NCI-H748 treated with DMSO at 0.1 percent for 48 hours (cell line): ENCODE measurements around the gene RREB1.

Experiments
- DNase-seq: peaks from one replicate; lab custom pipeline; 2025; lab: John Stamatoyannopoulos, UW

RREB1 gene

DNA sequence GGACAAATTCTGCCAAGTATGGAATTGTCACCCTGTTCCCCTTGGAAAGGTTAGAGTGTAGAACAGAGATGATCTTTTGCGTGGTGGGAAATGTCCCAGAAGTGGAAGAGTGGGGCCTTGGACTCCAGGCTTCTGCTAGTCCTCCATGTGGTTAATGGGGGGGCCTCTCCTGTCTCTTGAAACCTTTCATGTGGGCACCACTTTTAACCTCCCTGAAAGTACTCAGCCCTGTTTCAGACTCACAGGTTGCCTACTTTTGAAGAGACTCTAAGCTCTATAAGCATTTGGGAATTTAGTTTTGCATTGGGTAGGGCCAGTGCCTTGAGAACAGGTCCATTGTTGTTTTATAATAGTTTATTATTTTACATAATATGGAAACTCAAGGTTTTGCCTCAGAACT lies 17.5 kb downstream of the RREB1 start:
- no peak for DNase-seq

DNA sequence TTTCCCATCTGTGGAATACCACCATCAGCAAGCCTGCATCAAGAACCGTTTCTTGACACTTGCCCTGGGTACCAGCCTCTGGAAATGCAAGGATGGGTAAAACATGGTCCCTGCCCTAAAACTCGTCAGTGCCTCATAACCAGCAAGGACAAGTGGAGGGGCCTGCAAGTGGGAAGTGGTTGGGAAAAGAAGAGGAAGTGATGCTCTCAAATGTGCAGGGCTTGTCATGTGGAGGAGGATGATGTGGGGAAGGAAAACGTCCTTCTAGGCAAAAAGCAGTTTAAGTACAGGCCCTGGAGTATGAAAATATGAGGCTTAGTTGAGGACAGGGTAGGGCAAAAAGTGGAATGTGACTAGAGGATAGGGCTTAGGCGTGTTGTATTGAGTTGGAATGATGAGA lies 19.0 kb downstream of the RREB1 start:
- no peak for DNase-seq

DNA sequence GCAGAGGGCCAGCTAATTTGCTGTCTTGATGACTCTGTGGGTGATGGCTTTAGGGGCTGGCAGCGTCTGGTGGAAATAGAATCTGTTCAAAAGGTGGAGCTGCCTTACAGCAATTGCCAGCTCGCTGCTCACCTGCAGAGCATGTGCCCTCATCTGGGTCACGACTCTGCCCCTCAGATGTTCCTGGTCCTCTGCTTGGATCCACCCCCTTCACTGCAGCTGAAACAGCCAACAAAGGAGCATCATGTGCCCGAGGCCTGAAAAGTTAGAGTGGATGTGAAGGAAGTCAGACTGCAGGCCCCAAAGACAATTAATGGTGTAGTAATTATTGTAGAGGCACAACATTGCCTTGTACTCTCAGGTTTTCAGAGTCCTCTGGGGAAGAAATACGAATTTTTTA lies 19.9 kb downstream of the RREB1 start:
- DNase-seq: no peak

DNA sequence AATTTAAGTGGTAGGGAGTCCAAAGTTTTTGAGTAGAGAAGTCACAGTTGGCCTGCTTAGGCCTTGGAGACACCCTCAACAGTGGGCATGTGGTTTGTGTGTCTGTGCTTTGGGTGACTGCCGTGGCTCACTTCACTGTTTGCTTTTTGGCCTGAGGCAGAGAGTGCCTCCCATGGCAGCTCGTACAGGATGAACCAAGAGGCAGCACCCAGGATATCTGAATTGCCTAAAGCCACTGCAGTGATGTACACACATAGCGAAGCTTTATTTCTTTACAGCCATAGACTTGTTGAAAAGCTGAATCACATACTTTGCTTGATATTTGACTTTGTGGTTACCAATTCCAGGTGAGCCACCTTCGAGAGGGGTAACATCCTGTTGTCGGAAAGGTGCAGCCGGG lies 21.6 kb downstream of the RREB1 start:
- no peak for DNase-seq

DNA sequence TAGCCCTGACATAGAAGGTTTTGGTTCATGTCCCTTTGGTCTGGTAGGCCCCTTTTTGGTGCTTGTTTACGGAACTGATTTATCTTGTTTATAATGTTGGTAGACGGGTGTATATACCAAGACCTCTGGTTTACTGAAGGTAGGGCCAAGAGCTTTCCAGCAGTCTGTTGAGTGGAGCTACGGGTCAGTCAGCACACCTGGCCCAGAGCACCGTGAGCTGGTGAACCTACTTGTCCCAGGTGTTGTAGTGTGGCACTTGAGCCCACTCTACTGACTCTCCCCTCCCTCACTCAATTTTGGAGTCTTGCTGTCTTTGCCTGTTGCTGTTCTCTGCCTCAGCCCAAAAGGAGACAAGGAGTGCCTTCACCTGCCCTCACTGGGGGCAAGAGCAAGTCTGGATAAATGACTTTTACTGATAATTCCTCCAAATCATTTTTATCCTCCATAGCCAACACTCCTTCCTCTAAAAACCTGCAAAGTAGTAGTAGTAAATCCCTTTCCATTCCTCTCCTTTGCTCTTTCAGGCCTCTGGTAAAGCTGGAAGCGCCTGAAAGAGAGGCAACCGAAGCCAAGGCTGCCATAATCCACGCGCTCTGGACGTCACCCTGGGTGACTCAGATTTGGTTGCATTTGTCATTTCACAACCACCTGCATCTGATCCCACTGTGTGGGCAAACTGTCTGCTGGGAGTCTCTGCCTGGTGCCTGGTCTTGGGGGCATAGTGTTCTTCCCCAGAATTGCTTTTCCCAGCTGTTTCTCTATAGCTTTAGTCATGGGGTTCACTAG lies 22.2 kb downstream of the RREB1 start:
- DNase-seq: no peak

DNA sequence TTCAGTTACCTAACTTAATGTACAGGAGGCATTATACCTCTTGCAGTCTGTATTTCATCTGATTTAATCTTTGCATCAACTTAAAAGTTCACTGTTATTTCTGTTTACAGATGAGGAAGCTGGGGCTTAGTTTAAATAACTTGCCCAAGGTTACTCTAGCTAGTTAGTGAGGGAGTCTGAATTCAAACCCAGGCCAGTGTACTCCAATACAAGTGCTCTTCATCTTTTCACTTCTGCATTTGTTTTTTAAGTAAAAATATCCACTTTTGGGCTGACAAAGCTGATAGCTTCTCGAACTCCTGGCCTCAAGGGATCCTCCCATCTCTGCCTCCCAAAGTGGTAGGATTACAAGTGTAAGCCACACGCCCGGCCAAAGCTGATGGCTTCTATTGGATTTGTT lies 23.6 kb downstream of the RREB1 start:
- no peak for DNase-seq

DNA sequence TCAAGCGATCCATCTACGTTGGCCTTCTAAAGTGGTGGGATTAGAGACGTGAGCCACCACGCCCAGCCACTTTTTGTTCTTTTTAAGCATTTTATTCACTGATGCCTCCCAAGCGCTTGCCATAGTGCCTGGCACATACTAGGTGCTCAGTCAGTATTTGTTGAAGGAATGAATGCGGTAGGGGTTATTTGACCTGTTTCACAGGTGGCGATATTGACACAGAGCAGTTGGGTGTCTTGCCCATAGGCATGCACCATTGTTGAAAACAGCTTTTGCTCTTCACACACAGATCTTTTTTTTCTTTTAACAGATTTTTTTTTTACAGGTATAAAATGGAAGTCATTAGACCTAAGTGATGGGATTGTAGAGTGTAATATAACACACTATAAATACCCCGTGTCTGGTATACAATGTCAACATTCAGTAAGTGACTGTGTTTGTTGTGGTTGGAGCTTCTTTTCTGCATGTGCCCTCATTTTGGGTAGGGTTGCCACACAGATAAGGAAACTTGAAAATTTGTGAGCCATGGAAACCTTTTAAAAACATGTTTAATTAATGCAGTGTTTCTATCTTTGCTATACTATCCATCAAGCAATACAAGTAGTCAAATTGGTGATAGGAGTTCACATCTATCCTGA lies 24.8 kb downstream of the RREB1 start:
- peak; percentile 23 for DNase-seq

DNA sequence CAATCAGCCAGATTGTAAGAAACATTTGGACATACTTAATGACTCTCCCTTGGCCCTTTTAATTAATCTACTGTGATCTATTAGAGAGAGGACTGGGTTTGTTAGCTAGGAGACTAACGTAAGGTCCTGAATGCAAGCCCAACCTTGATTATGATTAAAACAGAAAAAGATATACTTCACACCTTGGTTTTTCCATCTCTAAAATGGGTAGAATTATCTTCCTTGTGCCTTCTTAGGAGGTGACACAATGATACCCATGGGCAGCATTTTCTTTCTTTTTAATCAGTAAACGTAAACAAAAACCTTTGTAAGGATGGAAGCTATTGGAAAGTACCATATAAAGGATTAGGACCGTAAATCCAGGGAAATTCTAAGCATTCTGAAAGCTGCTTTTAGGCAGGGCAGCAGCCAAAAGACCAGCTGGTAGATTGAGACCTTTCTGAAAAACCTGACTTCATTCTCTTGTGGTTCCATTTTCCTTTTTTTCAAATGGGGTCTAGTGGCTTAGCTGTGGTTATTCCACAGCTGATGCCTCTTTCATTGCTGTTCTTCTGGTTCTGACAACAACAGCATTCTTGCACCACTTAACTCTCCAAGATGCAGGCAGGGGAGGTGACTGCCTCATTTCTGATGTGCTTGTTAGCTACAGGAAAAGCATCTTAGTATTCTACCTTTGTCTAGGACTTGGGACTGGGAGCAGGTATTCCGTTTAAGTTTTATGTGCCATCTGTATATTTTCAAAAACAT lies 27.4 kb downstream of the RREB1 start:
- DNase-seq: no peak

DNA sequence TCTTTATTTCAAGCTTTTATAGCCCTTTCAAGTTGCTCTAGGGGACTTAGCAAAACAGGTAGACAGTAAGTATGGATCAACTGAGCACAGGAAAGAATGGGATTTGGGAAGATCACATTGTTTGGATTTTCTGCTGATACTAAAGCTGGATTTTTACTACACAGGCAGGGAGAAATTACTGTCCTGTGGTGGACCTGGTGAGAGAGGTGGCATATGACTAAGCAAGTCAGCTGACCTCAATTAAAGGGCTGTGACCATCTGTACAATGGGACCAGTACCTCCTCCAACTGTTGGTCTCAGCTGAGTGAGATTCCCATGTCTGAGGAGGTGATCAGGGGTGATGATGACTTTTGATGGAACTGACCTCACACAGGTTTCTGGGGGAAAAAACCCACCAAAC lies 28.0 kb downstream of the RREB1 start:
- no peak for DNase-seq

DNA sequence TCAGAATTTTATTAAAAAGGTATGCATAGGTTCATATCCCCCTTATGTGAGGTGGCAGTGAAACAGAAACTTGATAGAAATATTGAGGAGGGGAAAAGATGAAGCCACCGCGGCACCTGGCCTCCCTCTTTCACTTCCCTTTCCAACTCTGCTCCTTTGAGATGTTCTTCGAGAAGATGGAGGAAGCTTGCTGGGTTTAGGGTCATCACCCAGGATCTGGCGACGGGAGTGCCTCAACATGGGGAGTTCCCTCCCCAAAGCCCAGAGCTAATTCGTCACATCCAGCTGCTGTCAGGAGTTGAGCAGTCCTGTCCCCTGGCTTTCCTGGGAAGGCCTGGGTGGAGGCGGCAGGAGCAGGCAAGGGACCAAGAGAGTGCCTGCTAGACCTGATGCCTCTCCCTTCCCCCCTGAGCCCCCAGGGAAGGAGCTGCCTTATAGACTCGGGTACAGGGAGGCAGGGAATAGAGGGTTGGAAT lies 29.1 kb downstream of the RREB1 start:
- DNase-seq: no peak

DNA sequence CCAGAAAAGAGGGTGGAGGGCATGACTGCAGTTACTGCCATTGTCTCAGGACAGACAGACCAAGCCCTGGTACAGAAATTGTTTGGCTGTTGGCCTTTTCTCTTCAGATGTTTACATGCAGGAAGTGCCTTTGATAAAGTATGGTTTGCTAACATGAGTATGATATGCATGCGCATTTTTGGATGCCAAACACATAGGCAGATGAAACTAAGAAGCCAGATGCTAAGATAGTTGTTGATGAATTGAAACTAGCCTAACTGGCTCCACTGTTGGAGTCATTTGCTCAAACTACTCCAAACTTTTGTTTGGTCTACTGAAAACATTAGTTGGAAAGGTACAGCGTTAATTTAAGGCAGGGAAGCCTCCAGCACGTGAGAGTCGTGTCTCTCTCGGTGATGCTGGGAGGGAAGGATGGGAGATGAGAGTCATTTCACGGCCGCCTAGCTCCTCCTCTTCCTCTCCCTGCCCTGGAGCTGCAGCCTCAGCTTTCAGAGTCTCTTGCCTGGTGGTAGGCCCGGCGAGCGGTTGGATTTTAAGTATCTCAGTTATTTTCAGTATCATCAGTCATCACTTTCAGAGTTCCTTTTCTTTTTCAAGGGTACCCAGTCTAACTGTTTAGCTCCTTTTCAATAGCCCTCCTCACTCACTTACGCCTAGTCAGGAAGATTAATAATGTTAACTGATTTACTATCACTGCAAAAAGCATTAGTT lies 29.7 kb downstream of the RREB1 start:
- no peak for DNase-seq

DNA sequence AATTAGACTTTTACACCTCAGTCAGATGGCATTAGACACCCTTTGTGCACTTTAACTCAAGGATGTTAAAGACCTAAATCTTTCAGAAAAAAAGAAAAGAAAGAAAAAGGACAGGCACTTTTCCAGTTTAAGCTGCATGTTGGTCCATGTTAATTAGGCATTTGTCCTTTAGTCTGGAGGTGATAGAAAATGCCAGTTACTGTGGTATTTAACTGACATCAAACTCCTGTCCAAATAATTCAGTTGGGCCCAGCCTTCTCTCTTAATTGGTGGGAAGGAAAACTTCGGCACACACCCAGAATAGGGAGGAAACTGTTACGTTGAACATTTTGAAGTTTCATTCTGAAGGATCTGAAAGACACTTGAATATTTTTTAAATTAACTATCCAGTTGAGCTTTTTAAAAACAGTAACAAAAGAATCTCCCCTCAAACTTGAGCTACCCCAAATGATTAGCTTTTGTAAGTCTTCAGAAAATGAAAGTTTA lies 30.3 kb downstream of the RREB1 start:
- no peak for DNase-seq

DNA sequence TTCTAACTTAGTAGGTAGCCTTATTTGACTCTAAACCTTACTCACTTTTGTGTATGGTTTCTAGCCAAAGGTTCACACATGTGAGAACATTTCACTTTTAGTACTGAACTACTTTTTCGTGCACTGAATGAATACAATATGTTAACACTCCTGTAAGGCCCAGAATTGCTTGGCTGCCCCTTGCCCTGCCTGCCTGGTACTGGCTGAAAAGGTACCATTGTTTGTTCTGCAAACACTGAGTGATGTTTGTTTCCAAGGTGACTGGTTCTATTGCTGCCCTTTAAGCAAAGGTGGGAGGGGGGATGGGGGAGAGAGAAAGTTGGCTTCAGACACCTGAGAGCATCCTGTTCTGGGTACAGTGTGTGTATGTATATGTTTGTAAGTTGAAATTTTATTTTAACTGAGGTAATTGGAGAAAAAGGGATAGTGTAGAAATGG lies 31.2 kb downstream of the RREB1 start:
- peak; percentile 97 for DNase-seq

DNA sequence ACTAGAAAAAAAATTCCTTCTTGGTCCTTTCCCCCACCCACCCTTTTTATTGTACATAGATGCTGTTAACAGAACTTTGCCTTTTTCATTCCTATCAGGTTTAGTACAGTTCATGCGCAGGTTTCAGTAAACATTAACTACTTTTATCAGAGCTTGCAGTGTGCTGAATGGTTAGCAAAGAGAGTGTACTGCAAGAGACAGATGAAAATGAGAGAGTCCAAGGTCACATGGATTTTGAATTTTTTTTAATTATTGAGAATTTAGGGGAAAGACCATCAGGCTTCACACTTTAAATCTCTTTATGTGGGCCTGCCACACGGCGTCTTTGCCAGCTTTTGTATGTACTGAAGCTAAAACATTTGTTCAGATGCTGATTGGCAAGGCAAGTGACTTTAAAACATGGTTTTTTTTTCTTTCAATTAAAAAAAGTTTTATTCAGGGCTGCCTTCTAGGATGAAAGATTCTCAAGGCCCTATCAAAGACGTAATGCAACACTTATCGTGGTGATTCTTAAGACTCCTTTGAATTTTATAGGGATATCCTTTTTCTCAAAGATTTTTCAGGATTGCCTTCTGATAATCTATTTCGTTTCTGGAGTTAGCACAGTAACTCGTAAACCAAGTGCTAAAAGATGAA lies 32.2 kb downstream of the RREB1 start:
- no peak for DNase-seq

DNA sequence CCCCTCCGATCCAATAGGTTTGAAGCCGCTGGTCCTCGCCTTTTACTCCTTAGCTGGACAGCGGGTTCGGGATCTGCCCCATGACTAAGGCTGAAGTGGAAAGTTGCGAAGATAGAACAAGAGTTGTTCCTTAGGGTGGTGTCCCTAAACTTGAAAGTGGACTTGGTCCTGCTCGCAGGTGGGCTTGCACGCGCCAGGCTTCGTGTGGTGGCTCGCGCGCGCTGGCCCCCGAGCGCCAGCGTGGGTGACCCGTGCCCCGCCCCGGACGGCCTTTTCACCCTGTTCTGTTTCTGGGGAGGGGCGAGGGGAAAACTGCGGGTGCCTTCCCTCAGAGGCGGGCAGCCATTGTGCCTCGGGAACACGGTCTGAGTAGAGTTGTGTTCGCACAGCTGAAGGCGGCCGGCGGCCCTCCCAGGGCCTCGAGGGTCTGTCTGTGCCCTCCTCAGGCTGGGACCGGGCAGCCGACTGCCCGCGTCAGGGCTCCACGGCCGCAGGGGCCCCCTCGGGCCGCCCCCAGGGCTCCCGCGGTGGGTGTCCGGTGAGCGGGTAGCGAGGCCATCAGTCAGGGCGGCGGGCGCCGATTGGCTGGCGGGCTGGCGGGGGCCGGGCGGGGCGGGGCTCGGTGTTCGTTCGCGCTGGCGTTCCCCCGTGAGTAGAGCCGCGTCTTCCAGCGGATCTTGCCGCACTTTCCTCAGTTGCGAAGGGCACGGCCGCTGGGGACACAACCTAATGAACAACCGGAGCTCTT lies 33.0 kb downstream of the RREB1 start:
- peak; percentile 69 for DNase-seq

DNA sequence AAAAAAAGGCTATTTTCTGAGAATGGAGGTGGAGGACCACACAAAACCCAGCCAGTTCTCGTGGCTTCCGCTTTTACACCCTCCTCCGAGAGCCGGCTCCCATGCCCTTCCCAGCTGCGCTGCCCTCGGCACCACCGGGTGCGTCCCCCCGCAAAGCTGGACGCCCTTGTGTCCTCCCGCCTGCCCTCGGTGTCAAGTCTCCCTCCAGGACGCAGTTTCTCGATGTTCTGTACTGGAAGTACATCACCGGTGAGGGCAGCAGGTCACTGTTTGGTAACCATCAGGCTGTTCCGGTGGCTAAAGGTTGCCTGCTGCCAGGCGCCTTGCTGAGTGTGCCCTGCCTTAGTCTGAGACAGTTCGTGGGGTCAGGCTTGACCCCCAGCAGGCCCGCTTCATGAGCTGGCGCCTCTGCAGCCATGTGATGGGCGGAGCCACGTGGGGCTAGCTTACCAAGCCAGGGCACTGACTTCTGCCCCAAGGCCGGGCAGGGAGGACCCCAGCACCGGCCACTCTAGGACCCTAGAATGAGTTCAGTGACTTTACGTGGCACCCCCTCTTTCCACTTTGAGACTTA lies 34.6 kb downstream of the RREB1 start:
- no peak for DNase-seq

DNA sequence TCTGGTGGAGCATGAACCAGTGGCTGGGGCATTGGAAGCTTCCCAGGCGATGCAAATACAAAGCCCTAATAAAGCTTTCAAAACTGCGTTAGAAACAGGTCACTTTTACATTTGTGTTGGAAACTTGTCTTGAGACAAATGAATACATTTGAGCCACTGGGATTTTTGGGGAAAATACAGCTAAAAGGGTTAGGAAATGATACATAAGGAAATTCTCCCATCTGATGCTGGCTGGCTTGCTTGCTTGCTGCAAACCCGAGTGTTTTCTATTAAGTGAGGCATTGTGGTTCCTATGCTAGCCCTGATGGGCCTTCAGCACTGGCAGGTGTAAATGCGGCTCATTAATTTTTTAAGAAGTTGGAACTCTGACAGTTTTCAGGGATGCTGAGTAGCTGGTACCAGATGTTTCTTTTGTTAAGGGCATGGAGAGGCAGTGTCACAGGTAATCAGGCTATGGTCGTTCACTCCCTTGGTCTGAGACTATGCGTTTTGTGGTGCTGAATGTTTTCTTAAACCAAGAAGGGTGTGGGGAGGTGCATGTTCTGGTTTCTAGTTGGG lies 35.2 kb downstream of the RREB1 start:
- DNase-seq: no peak

DNA sequence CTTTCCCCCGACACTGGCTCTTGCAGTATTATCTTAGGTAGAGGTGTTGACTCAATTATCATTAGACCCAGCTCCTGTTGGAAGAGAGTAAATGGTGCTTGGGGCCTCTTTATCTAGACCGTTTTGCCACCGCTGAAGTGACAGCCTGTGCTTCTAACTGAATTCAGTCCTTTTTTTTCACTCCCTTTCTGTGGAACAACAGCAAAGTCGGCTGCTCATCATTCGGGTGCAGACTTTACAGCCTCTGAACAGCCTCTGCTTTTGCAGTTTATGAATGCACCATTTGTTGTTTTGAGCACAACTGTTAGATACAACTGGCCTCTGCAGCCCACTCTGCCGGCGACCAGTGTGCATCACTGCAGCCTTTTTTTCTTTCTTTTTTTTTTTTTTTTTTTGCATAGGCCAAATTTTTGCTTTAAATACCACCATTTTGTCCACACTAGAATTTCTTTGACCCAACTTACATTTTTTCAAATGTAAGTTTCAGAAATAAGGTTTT lies 35.8 kb downstream of the RREB1 start:
- DNase-seq: no peak

DNA sequence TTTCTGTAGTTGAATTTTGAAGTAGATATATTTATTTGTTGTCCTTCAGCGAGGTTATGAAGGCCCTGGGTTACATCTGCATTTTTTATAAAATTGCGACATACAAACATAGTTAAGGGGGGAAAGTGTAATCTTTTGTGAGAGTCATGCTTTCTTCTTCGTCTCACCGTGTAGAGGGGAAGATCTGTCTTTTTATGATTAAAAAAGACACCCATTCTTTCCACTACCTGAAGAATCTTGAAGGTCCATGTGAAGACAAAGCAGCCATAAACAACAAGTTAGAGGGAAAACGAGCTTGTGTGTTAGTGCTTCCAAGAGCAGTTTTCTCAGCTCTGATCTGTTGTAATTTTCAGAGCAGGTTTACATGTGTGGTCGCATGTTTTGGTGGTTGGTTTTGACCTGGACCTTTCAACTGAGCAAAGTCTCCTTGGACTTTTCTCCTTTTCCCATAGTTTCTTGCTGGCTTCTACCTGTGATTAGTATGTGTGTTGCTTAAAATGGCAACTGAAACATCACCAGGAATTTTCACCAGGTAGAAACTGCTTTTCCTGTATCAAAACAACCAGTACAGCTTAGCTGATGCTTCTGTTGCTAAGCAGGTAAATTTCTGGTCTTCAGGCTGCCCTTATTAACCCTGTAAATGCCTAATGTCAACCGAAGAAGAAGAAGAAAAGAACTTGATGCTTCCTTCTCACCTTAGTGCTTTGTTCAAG lies 37.3 kb downstream of the RREB1 start:
- no peak for DNase-seq

DNA sequence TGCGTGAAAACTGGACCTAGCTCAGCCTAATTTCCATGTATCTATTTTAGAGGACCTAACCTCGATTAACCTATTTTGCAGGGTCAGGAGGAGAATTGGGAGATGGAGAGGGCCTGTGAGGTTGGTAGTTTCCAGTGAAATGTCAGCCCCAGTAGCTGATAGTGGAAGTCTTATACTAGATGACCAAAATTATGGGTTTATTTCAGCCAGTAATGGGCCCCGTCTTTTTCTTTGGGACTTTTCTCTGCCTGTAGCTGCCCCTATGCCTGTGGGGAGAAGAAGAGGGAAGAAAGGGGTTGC lies 37.8 kb downstream of the RREB1 start:
- no peak for DNase-seq
